ENCODE data around the gene TRIM15. TPM values are rescaled to one million over a fixed set of nuclear protein-coding genes. Genes with fewer than 3 reads are reported as not detected.

Gene TRIM15
- total and polyA plus RNA-seq, 10 donors: 0.13 to 0.29 TPM; not detected in 8

Small RNAs within 50 kb of the gene (small RNA-seq; reads per million reads assigned to genes)
- gene RF00554: 0 reads per million in 4 donors

Other genes with a start within 250 kb of the TRIM15 start
- 1,000 to 10,000 TPM; 1,154 to 1,886 (median 1,537) TPM for gene HLA-A, start 221.0 kb upstream of the TRIM15 start, total RNA-seq
- gene HLA-A, start 221.0 kb upstream of the TRIM15 start, polyA plus RNA-seq: 1,000 to 10,000 TPM; 1,280 to 1,749 (median 1,625) TPM
- 10 to 100 TPM; 21.0 to 36.9 (median 22.8) TPM for gene POLR1H, start 102.3 kb upstream of the TRIM15 start, total RNA-seq
- 10 to 100 TPM; 62.6 to 78.6 (median 72.9) TPM for gene POLR1H, start 102.3 kb upstream of the TRIM15 start, polyA plus RNA-seq
- 10 to 100 TPM; 39.3 to 50.7 (median 42.1) TPM for gene PPP1R11, start 96.3 kb upstream of the TRIM15 start, total RNA-seq
- 10 to 100 TPM; 31.1 to 45.5 (median 40.0) TPM for gene PPP1R11, start 96.3 kb upstream of the TRIM15 start, polyA plus RNA-seq
- not detected for gene RNF39, start 87.8 kb upstream of the TRIM15 start, total RNA-seq
- gene RNF39, start 87.8 kb upstream of the TRIM15 start, polyA plus RNA-seq: not detected
- not detected for gene TRIM31, start 50.5 kb upstream of the TRIM15 start, total RNA-seq
- gene TRIM31, start 50.5 kb upstream of the TRIM15 start, polyA plus RNA-seq: under 1 TPM in 2 of 3 donors, not detected in 1; 0.09 to 0.14 TPM
- gene TRIM40, start 27.4 kb upstream of the TRIM15 start, total RNA-seq: 1 to 10 TPM in 1 of 7 donors, under 1 TPM in 2, not detected in 4; 0.20 to 1.0 (median 0.29) TPM
- not detected for gene TRIM40, start 27.4 kb upstream of the TRIM15 start, polyA plus RNA-seq
- 1 to 10 TPM in 4 of 7 donors, under 1 TPM in 3; 0.15 to 4.9 (median 1.2) TPM for gene TRIM10, start 2.3 kb upstream of the TRIM15 start, total RNA-seq
- under 1 TPM in 1 of 3 donors, not detected in 2; 0.06 TPM for gene TRIM10, start 2.3 kb upstream of the TRIM15 start, polyA plus RNA-seq
- gene TRIM26, start 49.9 kb downstream of the TRIM15 start, total RNA-seq: 10 to 100 TPM; 44.6 to 64.3 (median 50.2) TPM
- 10 to 100 TPM; 22.6 to 48.0 (median 25.4) TPM for gene TRIM26, start 49.9 kb downstream of the TRIM15 start, polyA plus RNA-seq
- gene TRIM39, start 163.4 kb downstream of the TRIM15 start, total RNA-seq: 10 to 100 TPM; 15.7 to 24.5 (median 18.7) TPM
- 10 to 100 TPM in 2 of 3 donors, 1 to 10 TPM in 1; 6.9 to 12.1 (median 11.7) TPM for gene TRIM39, start 163.4 kb downstream of the TRIM15 start, polyA plus RNA-seq
- 10 to 100 TPM; 24.3 to 59.9 (median 32.0) TPM for gene RPP21, start 181.6 kb downstream of the TRIM15 start, total RNA-seq
- gene RPP21, start 181.6 kb downstream of the TRIM15 start, polyA plus RNA-seq: 10 to 100 TPM; 77.9 to 87.8 (median 84.6) TPM